ENCODE results near the gene VSX2.

GRCh38 chr14:74241652-74242017, 2.4 kb downstream of the VSX2 start:
- no peak for TF ChIP-seq CTCF (IDR thresholded peaks at IDR 0.05)
- no peak for TF ChIP-seq POLR2A (IDR thresholded peaks at IDR 0.05; ENCODE audit: low read depth)
- TF ChIP-seq EP300 (IDR thresholded peaks at IDR 0.05) = no peak
- no peak for TF ChIP-seq POLR2AphosphoS5 (IDR thresholded peaks at IDR 0.05)

All from esophagus muscularis mucosa (tissue), 4 donors.